Urinary bladder (tissue), 4 donors: Measurements from ENCODE around the gene PLBD2. TPM values are rescaled to one million over a fixed set of nuclear protein-coding genes. Genes with fewer than 3 reads are reported as not detected.

Source experiments
- DNase-seq: peaks from one replicate; pipeline ENCODE4 v3.0.0-alpha.2; 2015; ENCODE audit errors: extremely low spot score
- H3K27ac ChIP-seq: one replicate; pipeline ENCODE4 v1.5.1; 2013; ENCODE audit warnings: low read depth, mild to moderate bottlenecking, moderate library complexity
- H3K36me3 ChIP-seq: one replicate; pipeline ENCODE4 v1.6.1; 2013; ENCODE audit warnings: mild to moderate bottlenecking, moderate library complexity; ENCODE audit not compliant: insufficient read depth
- H3K4me1 ChIP-seq: one replicate; pipeline ENCODE4 v1.6.1; 2013; ENCODE audit warnings: mild to moderate bottlenecking, moderate library complexity; ENCODE audit not compliant: insufficient read depth
- H3K4me3 ChIP-seq: one replicate; pipeline ENCODE4 v1.5.1; 2013; ENCODE audit warnings: low read depth, low read length
- WGBS: extraction: QIAGEN DNeasy Blood & Tissue Kit; methylation state at CpG from one replicate; pipeline ENCODE4 v1.1.7; 2013; 5-methylcytosine and 5-hydroxymethylcytosine counted together
- polyA plus RNA-seq: library from polyadenylated mRNA; stranded (reverse); fragments of 200-250 nt; gene quantifications from one replicate; pipeline ENCODE4 v1.2.3, GENCODE V29; 2013
- total RNA-seq: library from RNA; depleted of rRNA; stranded (reverse); fragments of >200 nt; gene quantifications from one replicate; pipeline ENCODE4 v1.2.3, GENCODE V29; 2014
- donor health status: healthy with polysubstance abuse.
- donor health status: healthy.

PLBD2 gene
- total and polyA plus RNA-seq, 2 donors: 11.5 to 29.2 TPM

- Histone ChIP-seq H3K4me1 (no peaks in the 10 kb centered on the region), H3K4me3 (no peak overlapping the region), H3K36me3 (no peaks in the 10 kb centered on the region), H3K27ac (no peak overlapping the region)
- DNase-seq: no peak
- 79% methylated on average over 4 of the region's 4 CpGs for WGBS
Measured at GRCh38 chr12:113400362-113400761, 42.0 kb downstream of the PLBD2 start.

GRCh38 chr12:113401066-113402000 lies 42.9 kb downstream of the PLBD2 start:
- DNase-seq: no peak
- 66% methylated on average over 13 of the region's 13 CpGs for WGBS
- no peak overlapping the region for H3K27ac ChIP-seq
- H3K36me3 ChIP-seq: no peaks in the 10 kb centered on the region
- H3K4me3 ChIP-seq: no peak overlapping the region
- H3K4me1 ChIP-seq: no peaks in the 10 kb centered on the region

DNA sequence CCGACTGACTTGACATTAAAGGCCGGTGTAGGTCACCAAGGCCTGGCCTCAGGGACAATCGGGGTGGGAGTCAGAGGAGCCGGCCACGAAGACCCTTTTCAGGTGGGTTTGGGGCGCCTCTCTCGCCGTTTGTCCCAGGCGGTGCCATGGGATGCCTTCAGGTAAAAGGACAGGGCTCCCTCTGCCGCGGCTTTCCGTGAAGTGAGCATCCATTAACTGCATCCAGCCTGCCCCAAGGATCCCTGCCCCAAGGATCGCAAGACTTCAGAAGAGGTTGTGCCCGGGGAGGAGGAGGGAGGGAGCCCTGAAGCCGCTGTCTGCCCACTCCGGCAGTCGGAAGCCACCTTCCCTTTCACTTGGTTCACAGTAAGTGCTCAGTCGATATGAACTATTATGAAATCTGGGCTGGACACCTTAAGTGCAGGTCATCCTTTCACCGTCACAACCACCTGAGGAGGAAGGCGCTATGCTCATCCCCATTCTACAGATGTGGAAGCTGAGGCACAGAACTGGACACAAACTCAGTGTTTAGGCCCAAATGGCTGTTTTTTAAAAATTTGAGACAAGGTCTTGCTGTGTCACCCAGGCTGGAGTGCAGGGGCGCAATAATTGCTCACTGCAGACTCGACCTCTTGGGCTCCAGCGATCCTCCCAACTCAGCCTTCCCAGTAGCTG lies 44.3 kb downstream of the PLBD2 start:
- H3K36me3 ChIP-seq: no peaks in the 10 kb centered on the region
- 92% methylated on average over 23 of the region's 23 CpGs for WGBS
- DNase-seq: no peak

GRCh38 chr12:113403435-113404415 lies 45.3 kb downstream of the PLBD2 start, which contains the start of gene SDS:
Gene SDS, minus strand, starts transcription at chr12:113403887. Its CDS starts 4,179 bp downstream, at chr12:113399708.
- DNase-seq: no peak
- Histone ChIP-seq H3K4me3 (no peak within 1 kb of the TSS), H3K36me3 (no peaks in the 10 kb centered on the region), H3K4me1 (no peaks in the 10 kb centered on the region), H3K27ac (no peak within 1 kb of the TSS)
- WGBS: 40% methylated on average over 14 of the region's 14 CpGs

More for the DNA sequence above, 44.3 kb downstream of the PLBD2 start:
- Histone ChIP-seq H3K4me3 (no peak overlapping the region), H3K27ac (no peak overlapping the region), H3K4me1 (no peaks in the 10 kb centered on the region)

GRCh38 chr12:113405694-113406093 lies 47.3 kb downstream of the PLBD2 start:
- Histone ChIP-seq H3K4me3 (no peak overlapping the region), H3K27ac (no peak overlapping the region), H3K36me3 (no peaks in the 10 kb centered on the region), H3K4me1 (no peaks in the 10 kb centered on the region)
- DNase-seq: no peak
- 80% methylated on average over 3 of the region's 3 CpGs for WGBS

DNA sequence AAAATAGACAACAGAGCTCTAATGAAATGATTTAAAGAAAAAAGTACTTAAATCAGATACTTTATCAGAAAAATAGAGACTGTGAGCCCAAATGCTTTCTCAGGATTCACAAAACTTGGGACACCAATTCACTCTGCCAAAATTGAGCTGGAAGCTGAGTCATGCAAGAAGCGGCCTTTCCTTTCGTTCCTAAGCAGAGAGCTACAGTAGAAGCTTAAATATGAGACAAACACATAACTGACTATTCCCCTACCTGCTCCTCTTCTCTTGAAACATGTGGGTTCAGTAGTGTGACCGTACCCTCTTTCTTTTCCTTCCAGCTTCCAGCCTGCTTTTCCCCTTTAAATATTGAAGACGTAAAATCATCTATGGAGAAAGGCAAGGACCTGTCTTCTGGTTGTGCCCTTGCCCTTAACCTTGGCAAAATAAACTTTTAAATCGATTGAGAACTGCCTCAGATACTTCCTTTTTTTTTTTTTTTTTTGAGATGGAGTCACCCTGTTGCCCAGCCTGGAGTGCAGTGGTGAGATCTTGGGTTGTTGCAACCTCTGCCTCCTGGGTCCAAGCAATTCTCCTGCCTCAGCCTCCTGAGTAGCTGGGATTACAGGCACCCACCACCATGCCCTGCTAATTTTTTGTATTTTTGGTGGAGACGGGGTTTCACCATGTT lies 49.7 kb downstream of the PLBD2 start:
- WGBS: 64% methylated on average over 6 of the region's 6 CpGs
- no peak for DNase-seq
- H3K4me1 ChIP-seq: no peaks in the 10 kb centered on the region
- no peaks in the 10 kb centered on the region for H3K36me3 ChIP-seq
- H3K27ac ChIP-seq: no peak overlapping the region
- no peak overlapping the region for H3K4me3 ChIP-seq

DNA sequence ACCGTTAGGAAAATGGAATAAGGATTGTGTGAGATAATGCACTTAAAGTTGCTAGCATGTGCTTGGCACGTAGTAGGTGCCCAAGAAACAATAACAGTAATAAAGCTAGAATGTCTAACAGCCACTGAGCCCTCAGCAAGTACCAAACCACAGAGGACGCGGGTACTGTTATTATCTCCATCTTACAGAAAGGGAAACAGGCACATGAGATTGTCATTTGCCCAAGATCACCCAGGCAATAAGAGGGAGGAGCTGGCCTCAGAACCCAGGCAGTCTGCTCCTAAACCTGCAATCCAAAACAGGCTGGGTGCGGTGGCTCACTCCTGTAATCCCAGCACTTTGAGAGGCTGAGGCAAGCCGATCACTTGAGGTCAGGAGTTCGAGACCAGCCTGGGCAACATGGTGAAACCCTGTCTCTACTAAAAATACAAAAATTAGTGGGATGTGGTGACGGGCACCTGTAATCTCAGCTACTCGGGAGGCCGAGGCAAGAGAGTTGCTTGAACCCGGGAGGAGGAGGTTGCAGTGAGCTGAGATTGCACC lies 50.4 kb downstream of the PLBD2 start:
- WGBS: 94% methylated on average over 11 of the region's 11 CpGs
- Histone ChIP-seq H3K4me1 (no peaks in the 10 kb centered on the region), H3K4me3 (no peak overlapping the region), H3K36me3 (no peaks in the 10 kb centered on the region), H3K27ac (no peak overlapping the region)
- no peak for DNase-seq

GRCh38 chr12:113409462-113410124 lies 51.2 kb downstream of the PLBD2 start:
- H3K27ac ChIP-seq: no peak overlapping the region
- no peak for DNase-seq
- no peaks in the 10 kb centered on the region for H3K4me1 ChIP-seq
- H3K4me3 ChIP-seq: no peak overlapping the region
- no peaks in the 10 kb centered on the region for H3K36me3 ChIP-seq
- WGBS: 72% methylated on average over 9 of the region's 9 CpGs

GRCh38 chr12:113413488-113413939 lies 55.1 kb downstream of the PLBD2 start:
- H3K27ac ChIP-seq: no peak overlapping the region
- no peak for DNase-seq
- no peaks in the 10 kb centered on the region for H3K36me3 ChIP-seq
- H3K4me3 ChIP-seq: no peak overlapping the region
- WGBS: 63% methylated on average over 11 of the region's 11 CpGs
- H3K4me1 ChIP-seq: no peaks in the 10 kb centered on the region

DNA sequence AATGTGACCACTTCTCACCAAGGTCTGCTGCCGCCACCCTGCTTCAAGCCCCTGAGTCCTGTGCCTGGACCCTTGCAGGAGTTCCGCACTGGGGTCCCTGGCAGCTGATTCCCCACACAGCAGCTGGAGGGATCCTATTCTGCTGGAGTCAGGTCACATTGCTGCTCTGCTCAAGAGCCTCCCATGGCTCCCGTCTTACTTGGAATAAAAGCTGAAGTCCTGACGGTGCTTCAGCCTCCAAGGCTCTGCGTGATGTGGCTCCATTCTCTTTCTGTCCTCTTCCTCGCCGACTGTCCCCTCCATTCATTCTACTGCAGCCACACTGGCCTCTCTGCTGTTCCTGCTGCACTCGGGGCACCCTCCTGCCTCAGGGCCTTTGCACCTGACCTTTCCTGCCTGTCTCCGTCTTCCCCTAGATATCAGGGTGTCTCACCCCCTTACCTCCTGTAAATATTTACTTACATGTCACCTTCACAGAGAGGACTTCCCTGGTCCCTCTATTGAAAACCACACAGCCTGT lies 56.2 kb downstream of the PLBD2 start:
- no peak for DNase-seq
- Histone ChIP-seq H3K36me3 (no peaks in the 10 kb centered on the region), H3K27ac (no peak overlapping the region), H3K4me3 (no peak overlapping the region), H3K4me1 (no peaks in the 10 kb centered on the region)
- WGBS: 88% methylated on average over 9 of the region's 9 CpGs

DNA sequence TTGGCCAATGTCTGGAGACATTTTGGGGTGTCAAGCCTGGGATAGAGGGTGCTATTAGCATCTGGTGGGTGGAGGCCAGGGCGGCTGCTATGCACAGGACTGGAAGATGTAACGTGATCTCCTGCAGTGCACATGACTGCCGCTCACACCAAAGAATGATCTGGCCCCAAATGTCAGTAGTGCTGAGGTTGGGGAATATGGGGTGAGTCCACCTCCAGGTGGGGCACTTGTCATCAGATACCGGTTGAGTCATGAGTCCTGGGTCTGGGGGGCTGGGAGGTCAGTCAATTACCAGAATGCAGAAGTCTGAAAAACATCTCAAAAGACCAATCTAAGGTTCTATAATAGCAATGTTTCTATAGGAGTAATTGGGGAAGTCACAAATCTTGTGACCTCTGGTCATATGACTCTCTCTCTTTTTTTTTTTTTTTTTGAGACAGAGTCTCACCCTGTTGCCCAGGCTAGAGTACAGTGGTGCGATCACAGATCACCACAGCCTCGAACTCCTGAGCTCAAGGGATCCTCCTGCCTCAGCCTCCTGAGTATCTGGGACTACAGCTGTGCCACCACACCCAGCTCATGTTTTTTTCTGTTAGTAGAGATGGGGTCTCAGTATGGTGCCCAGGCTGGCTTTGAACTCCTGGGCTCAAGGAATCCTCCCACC lies 57.8 kb downstream of the PLBD2 start:
- H3K36me3 ChIP-seq: no peaks in the 10 kb centered on the region
- H3K27ac ChIP-seq: no peak overlapping the region
- 35% methylated on average over 6 of the region's 6 CpGs for WGBS
- no peaks in the 10 kb centered on the region for H3K4me1 ChIP-seq
- no peak for DNase-seq
- H3K4me3 ChIP-seq: no peak overlapping the region
